SK-N-SH (cell line): Measurements from ENCODE around the gene HESX1. TPM values are rescaled to one million over a fixed set of nuclear protein-coding genes. Genes with fewer than 3 reads are reported as not detected.

Experiments
- CTCF ChIA-PET: fragments of 300-600, 350-600 bp; formaldehyde crosslinking; extraction: SDS; loops from one replicate; lab custom pipeline; 2021; lab: Yijun Ruan, JAX
- POLR2A ChIA-PET: fragments of 350-600 bp; sonication (Branson Sonifier 250); formaldehyde crosslinking; extraction: SDS; loops from one replicate; lab custom pipeline; 2020; ENCODE audit warnings: antibody characterized with exemption, inconsistent platforms; lab: Yijun Ruan, JAX
- DNase-seq: peaks from one replicate; pipeline ENCODE4 v3.0.0; 2012
- H2AFZ ChIP-seq: fragments of 200-600 bp; sonication (generic); 2 replicates; pipeline ENCODE4 v1.8.1; 2016; ENCODE audit warnings: antibody characterized with exemption, mild to moderate bottlenecking, low read depth
- H3F3A ChIP-seq: fragments of 200-600 bp; sonication (generic); replicated peaks from 2 replicates; pipeline ENCODE3; 2016; ENCODE audit warnings: antibody characterized with exemption, mild to moderate bottlenecking; ENCODE audit not compliant: insufficient read depth
- H3K27ac ChIP-seq, 2 experiments: fragments of 200-500 bp in 1 of 2; fragments of 200-600 bp in 1 of 2; sonication (Bioruptor generic) in 1 of 2; sonication (generic), shearing (Covaris generic) in 1 of 2; 2 replicates each; pipeline versions ENCODE4 v1.5.1 to v1.6.1; 2014 to 2016; ENCODE audit warnings: low read depth in 2 of 2, inconsistent platforms in 1 of 2, low read length in 1 of 2, mild to moderate bottlenecking in 1 of 2, mixed read lengths in 1 of 2
- H3K27me3 ChIP-seq: fragments of 200-600 bp; sonication (generic), shearing (Covaris generic); 2 replicates; pipeline ENCODE4 v1.6.1; 2016; ENCODE audit warnings: mixed run types; ENCODE audit not compliant: insufficient read depth
- H3K36me3 ChIP-seq, 2 experiments: fragments of 200-500 bp in 1 of 2; fragments of 200-600 bp in 1 of 2; sonication (Bioruptor generic) in 1 of 2; sonication (generic) in 1 of 2; replicated peaks in 1 of 2; 2 replicates each; pipeline versions ENCODE3 to v1.5.1; 2014 to 2016; ENCODE audit warnings: low read length in 1 of 2, mild to moderate bottlenecking in 1 of 2; ENCODE audit not compliant: insufficient read depth in 2 of 2, control insufficient read depth in 1 of 2
- H3K4me1 ChIP-seq, 2 experiments: fragments of 200-500 bp in 1 of 2; fragments of 200-600 bp in 1 of 2; sonication (Bioruptor generic) in 1 of 2; sonication (generic), shearing (Covaris generic) in 1 of 2; 2 replicates each; pipeline versions ENCODE4 v1.5.1 to v1.6.1; 2014 to 2016; ENCODE audit warnings: low read depth in 1 of 2, low read length in 1 of 2, mixed run types in 1 of 2; ENCODE audit not compliant: insufficient read depth in 2 of 2, control insufficient read depth in 1 of 2
- H3K4me2 ChIP-seq: fragments of 200-600 bp; sonication (generic), shearing (Covaris generic); 2 replicates; pipeline ENCODE4 v1.6.1; 2017; ENCODE audit warnings: mixed run types
- H3K4me3 ChIP-seq, 2 experiments: fragments of 200-500 bp in 1 of 2; fragments of 200-600 bp in 1 of 2; sonication (Bioruptor generic) in 1 of 2; sonication (generic), shearing (Covaris generic) in 1 of 2; 2 replicates each; pipeline versions ENCODE4 v1.5.1 to v1.8.1; 2014 to 2016; ENCODE audit warnings: low read depth in 2 of 2, inconsistent platforms in 1 of 2, low read length in 1 of 2, mild to moderate bottlenecking in 1 of 2, mixed read lengths in 1 of 2, moderate library complexity in 1 of 2
- H3K79me2 ChIP-seq: fragments of 200-600 bp; sonication (generic); 2 replicates; pipeline ENCODE4 v1.8.1; 2017; ENCODE audit warnings: mild to moderate bottlenecking; ENCODE audit not compliant: insufficient read depth
- H3K9ac ChIP-seq: fragments of 200-600 bp; sonication (generic); 2 replicates; pipeline ENCODE4 v1.6.1; 2017; ENCODE audit warnings: mixed run types
- H3K9me2 ChIP-seq: fragments of 200-600 bp; sonication (generic); 2 replicates; pipeline ENCODE4 v1.6.1; 2017; ENCODE audit warnings: mixed run types
- H3K9me3 ChIP-seq: fragments of 200-600 bp; sonication (generic); 2 replicates; pipeline ENCODE4 v1.6.1; 2017; ENCODE audit warnings: mixed run types, mild to moderate bottlenecking, moderate library complexity
- H4K20me1 ChIP-seq: fragments of 200-600 bp; sonication (generic); 2 replicates; pipeline ENCODE4 v1.6.1; 2017; ENCODE audit warnings: mild to moderate bottlenecking, mixed run types; ENCODE audit not compliant: insufficient read depth
- FOXJ3 ChIP-seq: sonication (generic); formaldehyde crosslinking; IDR thresholded peaks from 2 replicates; pipeline ENCODE4 v1.5.1; 2020; ENCODE audit warnings: mild to moderate bottlenecking, missing genetic modification reagents
- GATA2 ChIP-seq: sonication (generic); formaldehyde crosslinking; IDR thresholded peaks from 2 replicates; pipeline ENCODE4 v1.5.0; 2020; ENCODE audit warnings: mild to moderate bottlenecking, missing genetic modification reagents
- NRF1 ChIP-seq: IDR thresholded peaks from 2 replicates; pipeline ENCODE4 v1.6.1; 2012; ENCODE audit warnings: low read depth, mild to moderate bottlenecking, low read length
- REST ChIP-seq: IDR thresholded peaks from 2 replicates; pipeline ENCODE4 v1.6.1; 2012; ENCODE audit warnings: mild to moderate bottlenecking, low read depth, low read length, moderate library complexity
- RXRA ChIP-seq: IDR thresholded peaks from 2 replicates; pipeline ENCODE4 v1.4.0; 2012; ENCODE audit warnings: low read depth, mild to moderate bottlenecking, borderline replicate concordance
- SMC3 ChIP-seq: IDR thresholded peaks from 2 replicates; pipeline ENCODE4 v1.6.1; 2012; ENCODE audit warnings: low read depth, low read length, improper control_type of control experiment
- ZBTB33 ChIP-seq: IDR thresholded peaks from 2 replicates; pipeline ENCODE4 v1.4.0; 2012; ENCODE audit warnings: low read depth, borderline replicate concordance
- WGBS: methylation state at CpG from one replicate; pipeline ENCODE4 v1.1.6; 2017; ENCODE audit warnings: low lambda C conversion rate; 5-methylcytosine and 5-hydroxymethylcytosine counted together
- polyA plus RNA-seq, 3 experiments: library from polyadenylated mRNA; depleted of rRNA; stranded (reverse); fragments of >200 nt; gene quantifications; 2 replicates each; pipeline ENCODE4 v1.2.3, GENCODE V29; 2012
- TF ChIP-seq, protein P1 (sequence below): fragments of 150-350 bp; IDR thresholded peaks from 2 replicates; pipeline ENCODE4 v1.6.1; 2016; ENCODE audit warnings: mild to moderate bottlenecking, low read depth, low read length
- TF ChIP-seq, protein P2 (sequence below): IDR thresholded peaks from 2 replicates; pipeline ENCODE4 v1.4.0; 2012; ENCODE audit warnings: low read depth

HESX1 gene
- polyA plus RNA-seq, 1 of the 3 experiments (the other 2 are of a cell fraction): 1.2 TPM

DNA sequence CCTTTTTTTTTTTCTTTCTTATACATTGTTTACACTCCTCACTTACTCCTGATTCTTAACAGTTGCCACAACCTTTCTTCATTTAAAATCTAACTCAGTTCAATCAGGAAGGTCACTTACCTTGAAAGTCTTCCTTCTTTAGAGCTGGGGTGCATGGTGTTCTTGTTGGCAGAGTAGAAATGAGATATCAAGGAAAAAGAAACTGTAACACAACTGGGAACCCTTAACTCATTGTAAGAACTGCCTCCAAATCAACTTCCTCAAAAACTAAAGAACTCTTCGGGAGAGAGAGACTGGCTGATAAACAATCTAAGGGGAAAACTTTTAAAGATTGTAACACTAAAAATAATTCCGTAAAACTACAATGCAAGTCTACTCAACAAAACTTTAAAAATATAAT, 26.4 kb upstream of the HESX1 start:
- Histone ChIP-seq H3K27ac (no peak overlapping the region), H3K4me3 (no peak overlapping the region), H3F3A (peaks cover 15% of the 10 kb centered on the region), H3K36me3 (no peaks in the 10 kb centered on the region), H3K4me2 (no peak overlapping the region), H2AFZ (no peak overlapping the region), H3K9me2 (no peaks in the 10 kb centered on the region), H3K9me3 (no peaks in the 10 kb centered on the region), H3K9ac (no peak overlapping the region), H3K79me2 (peaks cover 34% of the 10 kb centered on the region), H3K4me1 (peaks cover 0 to 12% of the 10 kb centered on the region in 2 experiments; a peak in 2 of 4 replicates), H4K20me1 (peaks cover 20% of the 10 kb centered on the region), H3K27me3 (no peaks in the 10 kb centered on the region)
- WGBS: 91% methylated on average over 2 of the region's 2 CpGs
- CTCF ChIA-PET: interaction anchor here (0.7 to 3.0 kb wide), 6 partner anchors 30 to 230 kb away, joined by 3 to 16 read pairs (median 4); no protein-coding TSS in a partner anchor
- POLR2A ChIA-PET: no interaction called here
- TF ChIP-seq FOXJ3 (CRISPR knock-in tag) (no peak), SMC3 (no peak), ZBTB33 (no peak), RXRA (no peak), REST (no peak), GATA2 (CRISPR knock-in tag) (no peak), NRF1 (no peak)
- TF ChIP-seq, protein P1, sequence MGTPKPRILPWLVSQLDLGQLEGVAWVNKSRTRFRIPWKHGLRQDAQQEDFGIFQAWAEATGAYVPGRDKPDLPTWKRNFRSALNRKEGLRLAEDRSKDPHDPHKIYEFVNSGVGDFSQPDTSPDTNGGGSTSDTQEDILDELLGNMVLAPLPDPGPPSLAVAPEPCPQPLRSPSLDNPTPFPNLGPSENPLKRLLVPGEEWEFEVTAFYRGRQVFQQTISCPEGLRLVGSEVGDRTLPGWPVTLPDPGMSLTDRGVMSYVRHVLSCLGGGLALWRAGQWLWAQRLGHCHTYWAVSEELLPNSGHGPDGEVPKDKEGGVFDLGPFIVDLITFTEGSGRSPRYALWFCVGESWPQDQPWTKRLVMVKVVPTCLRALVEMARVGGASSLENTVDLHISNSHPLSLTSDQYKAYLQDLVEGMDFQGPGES: no peak
- TF ChIP-seq, protein P2, sequence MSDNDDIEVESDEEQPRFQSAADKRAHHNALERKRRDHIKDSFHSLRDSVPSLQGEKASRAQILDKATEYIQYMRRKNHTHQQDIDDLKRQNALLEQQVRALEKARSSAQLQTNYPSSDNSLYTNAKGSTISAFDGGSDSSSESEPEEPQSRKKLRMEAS: no peak
- DNase-seq: no peak
